NCI-H748 (cell line): ENCODE data around the gene RBM23.
"Not testable (repeated sequence)": the region's sequence is repeated elsewhere in the genome, so short reads cannot be mapped to it uniquely, and the experiment has no call there.

Source experiments
- DNase-seq: peaks from one replicate; lab custom pipeline; 2025; ENCODE audit not compliant: unreplicated experiment; lab: John Stamatoyannopoulos, UW

Gene RBM23

DNA sequence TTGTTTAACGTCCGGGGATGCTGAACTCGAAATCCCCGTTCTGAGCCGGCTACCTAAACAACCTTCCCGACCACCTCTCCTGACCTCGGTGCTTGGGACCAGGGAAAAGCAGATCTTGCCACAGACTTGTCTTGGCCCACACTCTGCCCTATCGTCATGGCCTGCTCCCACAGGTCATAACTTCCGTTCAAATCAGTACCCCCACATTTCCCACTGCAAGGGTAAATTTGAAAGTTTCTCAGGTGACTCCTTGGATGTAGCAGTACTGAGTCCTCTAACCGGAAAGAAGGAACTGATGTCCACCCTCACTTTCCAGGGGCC lies 612 bp upstream of the RBM23 start:
- no peak for DNase-seq

DNA sequence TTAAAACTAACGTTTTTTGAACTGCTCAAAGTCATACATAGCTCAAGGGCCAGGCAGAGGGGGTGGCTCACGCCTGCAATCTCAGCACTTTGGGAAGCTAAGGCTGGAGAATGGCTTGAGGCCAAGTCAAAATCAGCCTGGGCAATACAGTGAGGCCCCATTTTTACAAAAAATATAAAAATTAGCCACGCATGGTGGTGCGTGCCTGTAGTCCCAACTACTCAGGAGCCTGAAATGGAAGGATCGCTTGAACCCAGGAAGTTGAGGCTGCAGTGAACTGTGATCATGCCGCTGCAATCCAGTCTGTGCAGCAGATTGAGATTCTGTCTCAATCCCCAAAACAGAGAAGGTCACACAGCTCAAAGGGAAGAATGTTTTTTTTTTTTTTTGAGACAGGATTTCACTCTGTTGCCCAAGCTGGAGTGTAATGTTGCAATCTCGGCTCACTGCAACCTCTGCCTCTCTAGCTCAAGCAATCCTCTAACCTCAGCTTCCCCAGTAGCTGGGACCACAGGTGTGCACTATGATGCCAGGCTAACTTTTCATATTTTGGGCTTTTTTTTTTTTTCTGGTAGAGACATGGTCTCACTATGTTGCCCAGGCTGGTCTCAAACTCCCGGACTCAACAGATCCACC lies 2.9 kb downstream of the RBM23 start:
- DNase-seq, result no peak

DNA sequence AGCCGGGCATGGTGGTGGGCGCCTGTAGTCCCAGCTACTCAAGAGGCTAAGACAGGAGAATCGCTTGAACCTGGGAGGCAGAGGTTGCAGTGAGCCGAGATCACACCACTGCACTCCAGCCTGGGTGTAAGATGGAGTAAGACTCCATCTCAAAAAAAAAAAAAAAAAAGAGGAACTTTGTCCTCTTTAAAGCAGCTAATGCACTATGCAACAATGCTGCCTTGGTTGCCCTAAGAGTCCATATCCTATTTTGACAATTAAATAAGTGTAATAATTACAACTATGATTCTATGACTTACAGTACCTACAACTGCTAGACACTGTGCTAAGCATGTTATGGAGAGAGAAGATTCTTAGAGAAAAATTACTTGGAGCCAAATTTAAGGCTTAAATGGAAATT lies 4.1 kb downstream of the RBM23 start:
- DNase-seq, result not testable (repeated sequence)

DNA sequence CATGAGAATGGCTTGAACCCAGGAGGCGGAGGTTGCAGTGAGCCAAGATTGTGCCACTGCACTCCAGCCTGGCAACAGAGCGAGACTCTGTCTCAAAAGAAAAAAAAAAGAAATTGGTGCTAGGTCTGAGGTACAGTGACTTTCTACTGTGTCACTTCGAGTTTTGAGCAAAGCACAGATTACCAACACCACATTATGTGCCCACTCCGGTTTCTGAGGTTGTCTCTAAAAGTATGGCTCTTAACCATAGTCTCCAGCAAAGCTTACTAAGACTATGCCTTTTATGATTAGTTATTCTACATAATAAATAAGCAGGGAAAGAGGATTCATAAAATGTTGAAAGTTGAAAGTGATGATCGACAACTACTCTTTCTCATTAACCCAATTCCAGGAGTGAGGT lies 8.0 kb downstream of the RBM23 start:
- no peak for DNase-seq

DNA sequence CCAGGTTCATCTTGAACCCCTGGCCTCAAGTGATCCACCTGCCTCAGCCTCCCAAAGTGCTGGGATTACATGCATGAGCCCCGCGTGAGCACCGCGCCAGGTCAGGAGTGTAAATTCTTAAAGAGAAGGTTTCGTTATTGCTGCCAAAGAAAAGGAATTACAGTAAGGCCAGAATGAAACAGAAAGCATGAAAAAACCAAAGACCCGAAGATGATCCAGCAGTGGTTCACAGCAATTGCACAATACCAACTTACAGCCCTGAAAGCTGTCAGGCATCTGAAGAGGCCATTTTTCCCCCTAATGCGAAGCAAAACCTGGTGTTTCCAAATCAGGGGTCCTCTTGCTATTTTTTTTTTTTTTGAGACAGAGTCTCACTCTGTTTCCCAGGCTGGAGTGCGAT lies 10.3 kb downstream of the RBM23 start:
- DNase-seq, result no peak

DNA sequence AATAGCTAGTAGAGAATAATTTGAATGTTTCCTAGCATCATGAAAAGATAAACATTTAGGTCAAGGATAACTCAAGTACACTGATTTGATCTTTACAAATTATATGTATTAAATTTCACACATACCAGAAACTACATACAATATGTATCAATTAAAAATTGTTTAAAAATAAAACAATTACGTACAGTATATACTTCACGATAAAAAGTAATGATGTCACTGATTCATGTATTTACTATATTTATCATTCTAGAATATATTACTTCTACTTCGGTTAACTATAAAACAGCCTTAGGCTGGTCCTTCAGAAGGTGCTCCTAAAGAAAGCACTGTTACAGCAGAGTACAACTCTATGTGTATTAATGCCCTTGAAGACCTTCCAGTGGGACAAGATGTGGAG lies 11.5 kb downstream of the RBM23 start:
- no peak for DNase-seq

DNA sequence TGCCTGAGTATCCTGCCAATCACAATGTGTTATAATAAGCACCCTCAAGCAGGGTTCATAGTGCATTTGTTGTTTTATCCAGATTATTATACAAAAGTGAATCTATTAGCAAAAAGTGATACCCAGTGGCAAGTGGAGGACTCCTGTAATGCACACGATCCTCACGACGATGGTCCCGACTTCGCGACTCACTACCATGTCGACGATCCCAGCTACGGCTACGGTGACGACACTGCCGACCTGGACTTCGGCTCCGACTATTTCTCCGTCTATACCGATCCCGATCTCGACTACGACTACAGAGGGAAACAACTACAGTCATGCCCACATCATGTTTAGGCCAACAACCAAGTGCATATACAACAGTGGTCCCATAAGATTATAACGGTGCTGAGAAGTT lies 12.9 kb downstream of the RBM23 start:
- DNase-seq, result no peak

DNA sequence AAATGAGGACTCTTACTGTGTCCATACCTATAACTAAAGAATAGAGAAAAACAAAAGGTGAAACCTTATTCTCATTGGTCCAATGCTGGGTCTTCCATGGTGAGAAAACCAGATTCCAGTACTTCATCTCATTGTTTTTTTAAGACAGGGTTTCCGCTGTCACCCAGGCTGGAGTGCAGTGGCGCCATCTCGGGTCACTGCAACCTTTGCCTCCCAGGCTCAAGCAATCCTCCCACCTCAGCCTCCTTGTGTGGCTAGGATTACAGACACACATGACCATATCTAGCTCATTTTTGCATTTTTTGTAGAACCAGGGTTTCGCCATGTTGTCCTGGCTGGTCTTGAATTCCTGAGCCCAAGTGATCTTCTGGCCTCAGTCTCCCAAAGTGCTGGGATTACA lies 13.3 kb downstream of the RBM23 start:
- DNase-seq, result no peak

DNA sequence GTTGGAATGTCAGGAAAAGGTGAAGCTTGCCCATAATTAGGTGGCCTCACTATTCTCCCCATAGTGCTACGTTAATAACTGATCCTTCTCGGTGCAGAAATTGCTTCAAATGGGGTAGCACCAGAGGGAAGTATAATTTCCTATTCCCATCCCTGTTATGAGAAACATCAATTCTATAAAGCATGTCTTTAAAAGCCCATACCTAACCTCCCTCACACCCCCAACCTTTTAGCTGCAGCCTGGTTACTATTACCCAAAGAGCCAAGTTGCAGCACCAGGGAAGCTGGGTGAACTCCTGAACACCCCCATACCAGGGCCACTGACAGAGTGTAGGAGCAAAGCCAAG lies 15.2 kb downstream of the RBM23 start:
- no peak for DNase-seq

DNA sequence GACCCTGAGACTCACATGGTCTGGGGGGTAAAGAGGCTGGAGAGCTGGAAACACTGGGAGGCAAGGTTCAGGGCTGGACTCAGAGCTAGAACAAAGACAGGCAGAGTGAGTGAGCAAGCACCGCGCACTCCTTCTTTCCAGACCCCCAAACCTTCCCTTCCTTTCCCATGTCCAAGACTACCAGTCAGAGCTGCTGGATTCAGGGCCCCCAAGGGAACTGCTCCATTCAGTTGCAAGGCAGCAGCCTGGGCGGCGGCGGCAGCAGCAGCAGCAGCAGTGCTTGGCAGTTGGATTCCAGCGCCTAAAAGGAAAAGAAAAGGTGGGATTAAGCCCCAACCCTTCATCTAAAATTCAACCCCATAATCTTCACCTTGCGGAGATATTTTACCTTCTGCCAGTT lies 17.1 kb downstream of the RBM23 start:
- no peak for DNase-seq

DNA sequence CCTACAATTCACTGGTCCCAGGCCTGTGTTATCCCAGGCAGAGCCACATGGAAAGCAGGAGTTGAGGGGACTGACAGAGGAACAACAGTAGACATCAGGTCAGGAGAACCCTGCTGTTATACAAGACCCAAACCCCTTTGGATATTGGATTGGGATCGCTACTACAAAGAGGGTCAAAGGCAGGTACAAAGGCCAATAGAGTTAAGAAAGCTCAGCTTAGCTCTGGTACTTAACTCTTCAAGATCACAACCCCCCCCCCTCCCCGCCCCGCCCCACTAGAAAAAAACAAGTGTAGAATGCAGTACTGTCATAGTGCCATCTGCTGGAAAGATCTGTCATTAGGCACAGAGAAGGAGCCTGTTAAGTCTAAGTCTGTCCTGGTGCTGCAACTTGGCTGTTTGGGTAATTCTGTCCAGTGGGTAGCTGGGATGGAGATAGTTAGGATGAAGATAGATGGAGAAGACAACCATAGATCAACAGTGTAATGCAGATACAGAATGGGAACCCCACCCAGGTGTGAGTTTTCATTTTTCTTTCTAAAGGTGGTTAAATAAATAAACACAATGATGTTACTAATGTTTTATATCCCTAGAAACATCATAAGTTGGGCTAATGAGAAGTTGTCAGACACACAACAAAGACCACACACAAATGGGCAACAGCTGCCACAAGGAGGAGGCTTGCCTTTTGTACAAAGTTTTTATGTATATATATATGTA lies 18.7 kb downstream of the RBM23 start:
- DNase-seq, result peak; percentile 21

DNA sequence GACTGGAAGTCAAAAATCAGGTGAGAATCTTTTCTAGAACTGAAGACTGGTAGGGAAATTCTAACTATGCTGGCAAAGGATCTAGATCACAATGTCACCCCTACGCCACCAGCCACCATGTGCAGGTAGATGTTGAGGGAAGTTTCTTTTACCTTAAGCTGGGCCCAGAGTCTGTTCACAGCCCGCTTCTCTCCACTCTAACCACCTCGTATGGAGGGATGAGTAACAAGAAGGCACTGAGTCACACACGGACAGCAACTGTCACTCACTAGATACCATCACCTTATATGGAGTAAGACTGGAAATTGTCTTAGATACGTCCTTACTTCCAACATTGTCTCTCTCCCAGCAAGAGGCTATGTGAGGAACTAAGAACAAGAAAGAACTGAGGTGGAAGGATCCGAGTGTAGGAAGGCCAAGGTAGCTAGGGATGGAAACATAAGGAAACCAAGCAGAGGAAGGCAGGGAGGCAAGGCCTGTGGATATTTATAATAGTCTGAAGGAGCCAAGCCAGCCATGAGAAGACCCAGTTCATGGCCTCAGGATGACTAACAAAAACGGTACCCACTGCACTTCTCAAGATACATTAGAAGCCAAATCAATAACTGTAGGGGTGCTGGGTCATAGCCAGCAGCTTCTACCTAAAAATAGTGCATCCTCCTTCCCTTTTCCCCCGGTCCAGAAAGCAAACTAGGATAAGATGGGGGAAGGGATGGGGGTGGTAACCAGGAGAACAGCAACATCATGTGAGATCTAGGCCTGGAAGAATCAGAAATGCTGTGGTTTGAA lies 20.5 kb downstream of the RBM23 start:
- no peak for DNase-seq

DNA sequence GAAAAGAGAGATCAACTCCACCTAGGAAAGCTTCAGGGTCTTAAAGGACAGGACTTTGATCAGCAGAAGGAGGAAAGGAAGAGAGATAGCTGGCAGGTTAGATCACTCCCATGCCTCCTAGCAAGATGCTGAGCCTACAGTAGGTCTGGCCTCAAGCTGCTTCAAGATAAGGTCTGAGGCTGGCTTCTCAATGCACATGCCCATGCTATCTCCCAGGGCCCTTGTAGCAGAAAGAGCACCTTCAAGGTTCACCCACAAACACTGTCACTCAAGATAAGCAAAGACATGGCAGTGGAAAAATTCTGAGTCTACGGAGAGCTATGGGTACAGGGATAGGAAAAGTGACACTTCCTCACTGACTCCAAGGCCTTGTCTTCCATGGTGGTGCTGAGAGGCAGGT lies 21.6 kb downstream of the RBM23 start:
- DNase-seq, result no peak

DNA sequence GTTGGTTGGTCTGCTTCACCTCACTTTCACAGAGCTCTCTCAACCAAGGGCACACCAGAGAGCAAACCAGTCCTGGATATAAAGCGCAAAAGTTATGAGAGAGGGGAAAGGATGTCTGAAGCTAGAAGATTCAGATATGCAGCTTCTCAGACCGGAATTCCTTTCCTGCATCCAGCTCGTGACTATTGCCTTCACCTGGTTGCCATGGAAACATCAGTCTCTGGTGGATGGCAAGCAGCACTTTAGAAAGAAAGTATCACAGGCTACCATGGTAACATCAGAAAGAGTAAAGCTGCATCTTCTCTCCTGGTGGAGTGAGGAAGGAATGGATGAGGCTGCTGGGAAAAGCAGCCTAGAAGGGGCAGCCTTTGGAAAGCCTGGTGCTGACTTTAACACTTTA lies 22.2 kb downstream of the RBM23 start:
- DNase-seq, result peak; percentile 44

DNA sequence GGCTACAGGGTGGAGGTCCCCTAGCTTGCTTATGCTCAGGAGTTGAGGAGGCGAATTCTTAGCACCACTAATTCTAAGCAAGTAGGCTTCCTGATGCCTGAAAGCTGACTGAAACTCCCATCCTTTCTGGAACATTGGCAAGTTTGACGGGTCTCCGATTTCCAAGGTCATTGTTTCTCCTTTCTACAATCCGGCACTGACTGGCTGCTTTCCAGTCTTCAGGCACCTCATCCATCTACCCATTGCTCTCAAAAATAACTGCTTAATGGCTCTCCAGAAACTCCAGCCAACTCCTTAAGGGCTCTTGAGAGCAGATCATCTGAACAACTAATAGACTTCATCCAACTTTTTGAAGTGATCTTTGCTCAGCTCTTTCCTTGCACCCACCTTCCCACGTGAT lies 22.6 kb downstream of the RBM23 start:
- no peak for DNase-seq

DNA sequence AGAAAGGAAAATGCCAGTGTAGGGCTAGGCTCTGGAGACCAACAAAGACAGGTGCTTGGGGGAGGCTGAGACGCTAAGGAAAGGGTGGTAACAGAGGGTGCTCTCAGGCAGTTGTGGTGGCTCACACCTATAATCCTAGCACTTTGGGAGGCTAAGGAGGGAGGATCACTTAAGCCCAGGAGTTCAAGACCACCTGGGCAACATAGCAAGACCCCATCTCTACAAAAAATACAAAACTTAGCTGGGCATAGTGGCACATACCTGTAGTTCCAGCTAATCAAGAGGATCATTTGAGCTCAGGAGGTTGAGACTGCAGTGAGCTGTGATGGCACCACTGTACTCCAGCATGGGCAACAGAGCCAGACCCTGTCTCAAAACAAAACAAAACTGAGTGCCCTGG lies 23.5 kb downstream of the RBM23 start:
- DNase-seq, result no peak

DNA sequence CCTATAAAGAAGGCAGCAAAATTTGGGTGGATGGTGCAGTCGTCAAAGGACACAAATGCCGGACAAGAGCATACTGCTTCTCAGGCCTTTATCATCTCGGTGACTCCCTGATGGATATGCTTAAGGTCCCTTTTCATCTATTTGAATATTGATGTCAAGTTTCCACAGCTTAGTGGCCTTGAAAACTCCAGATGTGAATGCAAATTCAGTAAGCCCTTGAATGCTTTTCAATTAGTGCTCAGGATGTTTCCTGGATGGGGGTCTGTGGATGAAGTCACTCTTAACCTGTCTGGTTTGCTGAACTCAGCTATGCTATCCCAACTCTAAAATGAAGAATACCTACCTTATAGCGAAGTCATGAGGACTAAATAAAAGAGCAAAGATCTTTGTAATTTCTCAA lies 25.2 kb downstream of the RBM23 start:
- no peak for DNase-seq

DNA sequence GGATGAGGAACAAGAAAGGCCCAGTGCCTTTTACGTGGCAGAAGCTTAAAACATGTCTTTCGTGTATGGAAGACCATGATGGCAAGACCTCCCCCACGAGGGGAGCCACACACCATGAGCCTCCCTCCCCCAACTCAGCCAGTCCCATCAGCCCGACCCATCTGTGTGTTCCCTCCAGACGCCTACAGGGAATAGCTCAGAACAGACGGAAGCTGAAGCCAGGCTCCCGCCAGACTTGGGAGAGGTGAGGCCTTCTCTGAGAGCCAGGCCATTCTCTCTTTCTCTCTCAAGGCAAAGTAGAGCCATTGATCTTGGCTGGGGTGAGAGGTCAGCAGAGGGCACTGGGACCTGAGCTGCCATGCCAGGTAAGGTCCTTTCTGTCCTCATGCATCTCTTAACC lies 26.5 kb downstream of the RBM23 start:
- no peak for DNase-seq

DNA sequence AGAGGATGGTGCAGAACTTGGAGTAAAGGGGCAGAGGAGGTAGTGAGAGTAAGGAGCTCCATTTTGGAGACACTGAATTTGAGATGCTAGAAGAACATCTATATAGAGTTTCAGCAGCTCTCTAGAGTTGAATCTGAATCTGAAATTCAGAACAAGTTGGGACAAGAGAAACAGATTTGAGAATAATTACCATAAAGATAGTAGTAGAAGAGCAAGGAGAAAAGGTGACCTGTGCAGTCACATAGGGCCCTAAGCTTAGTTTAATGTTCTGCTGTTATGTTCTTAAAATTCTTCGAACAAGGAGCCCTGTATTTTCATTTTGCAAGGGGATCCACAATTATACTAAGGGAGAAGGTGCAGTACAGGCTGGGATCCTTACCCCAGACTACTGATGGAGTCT lies 28.5 kb downstream of the RBM23 start:
- no peak for DNase-seq

DNA sequence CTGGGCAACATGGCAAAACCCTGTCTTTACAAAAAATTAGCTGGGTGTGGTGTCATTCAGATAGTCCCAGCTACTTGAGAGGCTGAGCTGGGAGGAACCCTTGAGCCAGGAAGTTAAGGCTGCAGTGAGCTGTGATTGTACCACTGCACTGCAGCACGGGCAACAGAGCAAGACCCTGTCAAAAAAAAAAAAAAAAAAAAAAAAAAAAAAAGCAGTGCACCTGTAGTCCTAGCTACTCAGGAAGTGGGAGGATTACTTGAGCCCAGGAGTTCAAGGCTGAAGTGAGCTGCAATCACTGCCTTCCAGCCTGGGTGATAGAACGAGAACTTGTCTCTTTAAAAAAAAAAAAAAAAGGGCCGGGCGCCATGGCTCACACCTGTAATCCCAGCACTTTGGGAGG lies 30.3 kb downstream of the RBM23 start:
- DNase-seq, result no peak

DNA sequence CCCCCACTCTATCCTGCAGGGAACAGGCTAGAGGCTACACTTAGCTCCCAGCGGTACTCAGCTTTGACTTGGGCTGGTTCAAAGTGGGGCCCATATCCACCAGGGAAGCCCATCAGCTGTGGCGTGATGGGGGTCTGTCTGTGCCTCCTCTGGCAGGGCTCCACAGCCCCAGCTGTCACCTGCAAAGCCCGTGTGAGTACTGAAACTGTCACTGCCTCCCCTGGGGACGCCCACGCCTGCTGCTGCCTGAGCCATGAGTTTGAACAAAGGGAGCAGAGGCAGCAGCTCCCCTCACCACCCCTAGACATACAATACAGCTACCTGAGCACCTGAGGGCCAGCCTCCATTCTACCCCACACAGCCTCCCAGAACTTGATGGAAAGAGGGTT lies 31.0 kb downstream of the RBM23 start:
- DNase-seq, result no peak

DNA sequence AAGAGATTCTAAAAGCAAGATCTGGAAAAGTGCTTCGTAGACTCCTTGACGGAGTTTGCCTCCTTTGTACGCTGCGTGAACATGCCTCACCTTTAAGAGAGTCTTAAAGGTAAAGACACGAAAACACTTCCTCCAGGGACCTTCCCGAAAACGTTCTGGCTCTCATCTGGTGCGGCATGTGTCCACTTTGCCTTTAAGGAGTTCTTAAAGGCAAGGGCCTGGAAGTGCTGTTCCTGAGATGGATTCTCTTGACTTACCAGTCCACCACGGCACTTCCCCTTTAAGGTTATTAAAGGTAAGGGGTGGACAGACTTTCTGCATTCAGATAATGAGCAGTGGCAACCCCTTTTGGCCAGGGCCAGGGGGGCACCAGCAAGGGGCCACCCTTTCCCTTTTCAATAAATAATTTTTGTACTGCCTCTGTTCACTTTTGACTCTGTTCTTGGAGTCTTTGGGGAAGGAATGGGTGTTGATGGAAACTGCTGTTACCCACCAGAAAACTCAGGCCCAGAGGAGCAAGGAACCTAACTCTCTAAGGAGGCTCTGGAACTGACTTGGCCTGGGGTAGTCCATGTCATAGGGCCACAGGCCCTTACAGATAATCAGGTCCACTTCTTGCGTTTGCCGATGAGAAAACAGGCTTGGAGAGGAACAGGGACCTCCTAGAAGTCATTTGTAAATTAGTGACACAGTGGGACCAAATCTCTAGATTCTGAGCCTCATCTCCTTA lies 31.5 kb downstream of the RBM23 start:
- DNase-seq, result peak; percentile 97
